ENCODE data around the gene CHPF. TPM values are rescaled to one million over a fixed set of nuclear protein-coding genes. Genes with fewer than 3 reads are reported as not detected.

Gene CHPF
- total RNA-seq, 1 experiment from 2014 or later = 26.4 TPM

DNA sequence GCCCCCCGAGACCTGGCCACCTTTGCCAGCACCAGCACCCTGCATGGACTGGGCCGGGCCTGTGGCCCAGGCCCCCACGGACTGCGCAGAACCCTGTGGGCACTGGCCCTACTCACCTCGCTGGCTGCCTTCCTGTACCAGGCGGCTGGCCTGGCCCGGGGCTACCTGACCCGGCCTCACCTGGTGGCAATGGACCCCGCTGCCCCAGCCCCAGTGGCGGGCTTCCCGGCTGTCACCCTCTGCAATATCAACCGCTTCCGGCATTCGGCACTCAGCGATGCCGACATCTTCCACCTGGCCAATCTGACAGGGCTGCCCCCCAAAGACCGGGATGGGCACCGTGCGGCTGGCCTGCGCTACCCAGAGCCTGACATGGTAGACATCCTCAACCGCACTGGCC is 28.8 kb downstream of the CHPF start:
- no TSS peak for BruUV-seq (replicated peaks)
- peaks cover 5% of the 10 kb centered on the region; the same call in 1 of the 2 replicates for H3K27me3 ChIP-seq (replicated peaks; ENCODE audit: control insufficient read depth, insufficient read depth, low read length)
- Mint-ChIP-seq H3K36me3 (ENCODE audit: insufficient read depth, unreplicated experiment) (no peaks in the 10 kb centered on the region), H3K27me3 (ENCODE audit: insufficient read depth, unreplicated experiment) (peaks cover 31% of the 10 kb centered on the region), H3K4me3 (ENCODE audit: unreplicated experiment) (no peak overlapping the region), H3K4me1 (ENCODE audit: low read depth, unreplicated experiment) (peaks cover 12% of the 10 kb centered on the region), H3K27ac (ENCODE audit: unreplicated experiment) (no peak overlapping the region), H3K9me3 (ENCODE audit: unreplicated experiment) (no peaks in the 10 kb centered on the region)
- H3K36me3 ChIP-seq (ENCODE audit: control insufficient read depth, insufficient read depth, low read length) = no peaks in the 10 kb centered on the region
- H3K9me3 ChIP-seq = no peaks in the 10 kb centered on the region
- POLR2A ChIA-PET = no interaction called here
- no peak for DNase-seq
- TF ChIP-seq, protein P1, sequence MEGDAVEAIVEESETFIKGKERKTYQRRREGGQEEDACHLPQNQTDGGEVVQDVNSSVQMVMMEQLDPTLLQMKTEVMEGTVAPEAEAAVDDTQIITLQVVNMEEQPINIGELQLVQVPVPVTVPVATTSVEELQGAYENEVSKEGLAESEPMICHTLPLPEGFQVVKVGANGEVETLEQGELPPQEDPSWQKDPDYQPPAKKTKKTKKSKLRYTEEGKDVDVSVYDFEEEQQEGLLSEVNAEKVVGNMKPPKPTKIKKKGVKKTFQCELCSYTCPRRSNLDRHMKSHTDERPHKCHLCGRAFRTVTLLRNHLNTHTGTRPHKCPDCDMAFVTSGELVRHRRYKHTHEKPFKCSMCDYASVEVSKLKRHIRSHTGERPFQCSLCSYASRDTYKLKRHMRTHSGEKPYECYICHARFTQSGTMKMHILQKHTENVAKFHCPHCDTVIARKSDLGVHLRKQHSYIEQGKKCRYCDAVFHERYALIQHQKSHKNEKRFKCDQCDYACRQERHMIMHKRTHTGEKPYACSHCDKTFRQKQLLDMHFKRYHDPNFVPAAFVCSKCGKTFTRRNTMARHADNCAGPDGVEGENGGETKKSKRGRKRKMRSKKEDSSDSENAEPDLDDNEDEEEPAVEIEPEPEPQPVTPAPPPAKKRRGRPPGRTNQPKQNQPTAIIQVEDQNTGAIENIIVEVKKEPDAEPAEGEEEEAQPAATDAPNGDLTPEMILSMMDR (IDR thresholded peaks at IDR 0.05; ENCODE audit: insufficient read depth in 1 of 2, low read depth in 1 of 2, low read length in 1 of 2, severe bottlenecking in 1 of 2, unreplicated experiment in 1 of 2) = no peak
- intact Hi-C loops (cut with micrococcal nuclease; ENCODE audit: unreplicated experiment) = no loop called here
- H3K4me1 ChIP-seq = peaks cover 12% of the 10 kb centered on the region
- no peak overlapping the region for H3K4me3 ChIP-seq (ENCODE audit: low read depth, low read length)
- CTCF ChIA-PET = interaction anchor here (0.9 to 1.2 kb wide), 2 partner anchors 15 to 23 kb away, joined by 7 to 8 read pairs; no protein-coding TSS in a partner anchor

DNA sequence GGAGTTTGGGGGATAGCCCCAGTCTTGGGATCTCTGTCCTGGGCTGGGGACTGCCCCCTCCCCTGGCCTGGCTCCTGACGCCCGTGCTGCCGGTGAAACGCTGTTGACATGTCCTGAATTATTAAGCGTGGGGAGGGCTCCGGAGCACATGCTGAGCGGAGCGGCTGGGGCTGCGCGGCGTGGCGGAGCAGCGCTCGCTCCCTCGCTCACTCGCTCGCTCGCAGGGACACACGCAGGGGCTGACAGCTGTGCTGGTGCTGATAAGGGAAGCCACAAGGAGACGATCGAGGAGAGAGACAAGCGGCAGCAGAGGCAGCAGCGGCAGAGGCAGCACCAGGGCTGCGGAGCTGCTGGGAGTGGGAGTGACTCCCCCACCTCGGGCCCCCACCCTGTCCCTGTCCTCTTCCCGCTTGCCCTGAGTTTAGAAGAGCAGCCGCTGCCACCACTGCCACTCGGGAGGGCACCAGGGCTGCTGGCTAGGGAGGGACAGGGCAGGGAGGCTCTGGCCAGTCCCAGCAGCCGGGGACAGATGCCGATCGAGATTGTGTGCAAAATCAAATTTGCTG is 29.3 kb downstream of the CHPF start, which contains the start of gene ASIC4:
TSS of gene ASIC4 (plus strand) at position 287 of the 566 bp plus-strand sequence. CDS start at position 530, 243 bp downstream.
- POLR2A ChIA-PET = no interaction called here
- H3K4me3 ChIP-seq (ENCODE audit: low read depth, low read length) = no peak within 1 kb of the TSS

DNA sequence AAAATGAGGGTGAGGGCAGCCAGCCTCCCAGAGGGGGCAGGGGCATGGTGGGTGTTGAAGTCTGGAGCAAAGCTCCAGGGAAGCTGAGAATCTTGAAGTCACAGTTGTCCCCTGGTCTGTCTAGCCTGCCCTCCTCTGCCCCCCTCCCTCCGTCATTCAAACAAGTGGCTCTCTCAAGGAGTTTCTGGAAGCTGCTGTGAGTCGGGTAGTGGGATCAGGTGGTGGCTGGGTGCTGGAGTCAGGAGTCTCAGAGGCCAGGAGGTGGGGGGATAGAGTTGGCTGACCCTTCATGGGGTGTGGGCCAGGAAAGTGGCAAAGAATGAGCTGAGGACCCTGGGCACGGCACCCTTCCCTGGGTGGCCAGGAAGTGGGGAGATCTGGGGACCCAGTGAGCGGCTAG is 29.8 kb downstream of the CHPF start:
- H3K4me3 Mint-ChIP-seq (ENCODE audit: unreplicated experiment) = peak overlapping the region; percentile 40
- no peaks in the 10 kb centered on the region for H3K36me3 ChIP-seq (ENCODE audit: control insufficient read depth, insufficient read depth, low read length)
- POLR2A ChIA-PET = no interaction called here
- H3K27me3 ChIP-seq (replicated peaks; ENCODE audit: control insufficient read depth, insufficient read depth, low read length) = peaks cover 5% of the 10 kb centered on the region; the same call in 1 of the 2 replicates
- DNase-seq = no peak
- CTCF ChIA-PET = interaction anchor here (0.9 to 1.9 kb wide), 4 partner anchors 12 to 22 kb away, joined by 4 to 8 read pairs (median 6); partner anchors contain the start of gene GMPPA
- no peaks in the 10 kb centered on the region for H3K36me3 Mint-ChIP-seq (ENCODE audit: insufficient read depth, unreplicated experiment)
- intact Hi-C loops (cut with micrococcal nuclease; ENCODE audit: unreplicated experiment) = no loop called here
- no peak overlapping the region for H3K27ac Mint-ChIP-seq (ENCODE audit: unreplicated experiment)
- no peaks in the 10 kb centered on the region for H3K9me3 ChIP-seq
- TF ChIP-seq, protein P1 (IDR thresholded peaks at IDR 0.05; ENCODE audit: insufficient read depth in 1 of 2, low read depth in 1 of 2, low read length in 1 of 2, severe bottlenecking in 1 of 2, unreplicated experiment in 1 of 2) = no peak
- H3K4me3 ChIP-seq (ENCODE audit: low read depth, low read length) = no peak overlapping the region
- peaks cover 31% of the 10 kb centered on the region for H3K27me3 Mint-ChIP-seq (ENCODE audit: insufficient read depth, unreplicated experiment)
- H3K4me1 ChIP-seq = peaks cover 12% of the 10 kb centered on the region
- no peaks in the 10 kb centered on the region for H3K9me3 Mint-ChIP-seq (ENCODE audit: unreplicated experiment)
- no TSS peak for BruUV-seq (replicated peaks)
- peaks cover 18% of the 10 kb centered on the region for H3K4me1 Mint-ChIP-seq (ENCODE audit: low read depth, unreplicated experiment)

More for the DNA sequence above, 29.3 kb downstream of the CHPF start, which contains the start of gene ASIC4:
- H3K4me1 ChIP-seq = peaks cover 12% of the 10 kb centered on the region
- H3K4me1 Mint-ChIP-seq (ENCODE audit: low read depth, unreplicated experiment) = peaks cover 18% of the 10 kb centered on the region
- BruUV-seq (replicated peaks) = no TSS peak
- no peak within 1 kb of the TSS for H3K27ac Mint-ChIP-seq (ENCODE audit: unreplicated experiment)
- peak in 1 of 2 experiments; percentile 22 for DNase-seq
- intact Hi-C loops (cut with micrococcal nuclease; ENCODE audit: unreplicated experiment) = no loop called here
- TF ChIP-seq, protein P1 (IDR thresholded peaks at IDR 0.05; ENCODE audit: insufficient read depth in 1 of 2, low read depth in 1 of 2, low read length in 1 of 2, severe bottlenecking in 1 of 2, unreplicated experiment in 1 of 2) = no peak
- peaks cover 31% of the 10 kb centered on the region for H3K27me3 Mint-ChIP-seq (ENCODE audit: insufficient read depth, unreplicated experiment)
- H3K9me3 ChIP-seq = no peaks in the 10 kb centered on the region
- no peaks in the 10 kb centered on the region for H3K36me3 Mint-ChIP-seq (ENCODE audit: insufficient read depth, unreplicated experiment)
- H3K9me3 Mint-ChIP-seq (ENCODE audit: unreplicated experiment) = no peaks in the 10 kb centered on the region
- H3K36me3 ChIP-seq (ENCODE audit: control insufficient read depth, insufficient read depth, low read length) = no peaks in the 10 kb centered on the region
- H3K27me3 ChIP-seq (replicated peaks; ENCODE audit: control insufficient read depth, insufficient read depth, low read length) = peaks cover 5% of the 10 kb centered on the region; the same call in 1 of the 2 replicates
- peak within 1 kb of the TSS; percentile 40 for H3K4me3 Mint-ChIP-seq (ENCODE audit: unreplicated experiment)
- CTCF ChIA-PET = interaction anchor here (0.9 to 1.9 kb wide), 4 partner anchors 12 to 22 kb away, joined by 4 to 8 read pairs (median 6); partner anchors contain the start of gene GMPPA

Measured in Caco-2 (cell line).